ENCODE results near the gene PCDH9.

GRCh38 chr13:66703597-66703996 is 526.5 kb downstream of the PCDH9 start:
- no peak for TF ChIP-seq CTCF (IDR thresholded peaks at IDR 0.05; ENCODE audit: insufficient read depth, low read length, poor library complexity, severe bottlenecking)
- TF ChIP-seq EZH2phosphoT487 (conservative IDR thresholded peaks at IDR 0.05; ENCODE audit: low read length): no peak

All from SU-DHL-6 (cell line).